ENCODE data around the gene SYT5. TPM values are rescaled to one million over a fixed set of nuclear protein-coding genes. Genes with fewer than 3 reads are reported as not detected.
"Not testable (repeated sequence)": the region's sequence is repeated elsewhere in the genome, so short reads cannot be mapped to it uniquely, and the experiment has no call there.

The SYT5 gene
- total RNA-seq, 1 donor from 2014 or later = not detected

DNA sequence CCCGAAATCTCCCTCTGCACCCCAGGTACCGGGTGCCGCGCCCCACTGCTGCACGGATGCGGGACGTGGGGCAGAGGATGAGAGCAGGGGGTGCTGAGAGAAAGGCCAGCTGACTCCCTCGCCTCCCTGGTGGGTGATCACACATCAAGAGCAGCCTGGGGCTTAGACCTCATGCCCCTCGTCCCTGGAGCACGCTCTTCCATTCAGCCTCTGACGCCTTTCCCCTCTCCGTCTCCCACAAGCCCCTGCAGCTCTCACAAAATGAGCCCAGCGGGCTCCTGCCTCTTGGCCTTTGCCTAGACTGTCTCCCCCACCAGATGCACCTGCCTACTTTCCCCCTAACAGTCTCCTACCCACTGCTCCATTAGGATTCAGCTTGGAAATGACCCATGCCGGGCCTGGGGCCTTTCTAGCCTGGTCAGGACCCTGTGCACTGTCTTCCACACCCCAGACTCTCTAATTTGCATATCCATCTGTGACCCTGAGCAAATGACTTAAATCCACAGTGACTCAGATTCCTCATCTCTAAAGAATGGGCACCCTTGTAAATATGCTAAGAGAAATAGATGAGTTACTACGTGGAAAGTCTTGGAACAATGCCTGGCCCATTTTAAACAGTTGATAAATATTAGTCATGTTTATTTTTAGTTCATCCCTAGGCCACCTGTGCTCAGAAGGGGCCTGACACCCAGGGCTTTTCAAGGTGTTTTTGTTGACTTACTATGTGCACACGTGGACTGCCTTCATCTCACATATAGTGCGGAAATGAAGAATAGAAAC, 29.8 kb upstream of the SYT5 start:
- peak; percentile 21 for ATAC-seq (ENCODE audit: poor library complexity)
- no peak for DNase-seq
- intact Hi-C loops (cut with DNase I) = no loop called here

DNA sequence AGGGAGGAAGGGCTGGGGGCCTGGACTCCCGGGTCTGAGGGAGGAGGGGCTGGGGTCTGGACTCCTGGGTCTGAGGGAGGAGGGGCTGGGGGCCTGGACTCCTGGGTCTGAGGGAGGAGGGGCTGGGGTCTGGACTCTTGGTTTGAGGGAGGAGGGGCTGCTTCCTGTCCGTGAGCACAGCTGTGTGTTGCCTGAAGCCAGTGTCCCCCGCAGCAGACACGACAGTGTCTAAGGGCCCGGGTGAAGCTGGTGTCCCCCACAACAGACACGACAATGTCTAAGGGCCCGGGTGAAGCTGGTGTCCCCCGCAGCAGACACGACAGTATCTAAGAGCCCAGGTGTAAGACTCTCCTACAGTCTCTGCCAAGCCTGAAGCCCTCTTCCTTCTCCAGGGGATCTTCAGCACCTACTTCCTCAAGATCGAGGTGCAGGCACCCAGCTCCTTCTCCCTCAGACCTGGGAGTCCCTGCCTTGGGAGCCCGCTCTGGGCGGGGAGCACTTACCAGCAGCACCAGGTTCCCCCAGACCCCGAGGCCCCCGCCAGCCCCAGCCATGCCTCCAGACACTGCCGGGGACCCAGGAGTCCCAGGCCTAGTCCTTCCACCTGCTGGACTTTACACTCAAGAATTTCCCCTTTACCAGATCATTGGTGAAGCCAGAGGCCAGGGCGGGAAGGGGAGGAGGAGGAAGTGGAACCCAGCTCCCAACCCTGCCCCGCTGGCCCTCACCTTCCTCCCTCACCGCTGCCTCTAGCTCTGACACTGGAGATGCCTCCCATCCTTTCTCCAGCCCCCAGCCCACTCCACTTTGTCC, 29.0 kb upstream of the SYT5 start, which contains the start of gene PTPRH:
Gene PTPRH, minus strand, starts transcription at position 622 of the 813 bp plus-strand sequence. Its CDS starts 68 bp downstream, at position 554.
- intact Hi-C loops (cut with DNase I) = no loop called here
- DNase-seq = no peak
- ATAC-seq (ENCODE audit: poor library complexity) = no peak

DNA sequence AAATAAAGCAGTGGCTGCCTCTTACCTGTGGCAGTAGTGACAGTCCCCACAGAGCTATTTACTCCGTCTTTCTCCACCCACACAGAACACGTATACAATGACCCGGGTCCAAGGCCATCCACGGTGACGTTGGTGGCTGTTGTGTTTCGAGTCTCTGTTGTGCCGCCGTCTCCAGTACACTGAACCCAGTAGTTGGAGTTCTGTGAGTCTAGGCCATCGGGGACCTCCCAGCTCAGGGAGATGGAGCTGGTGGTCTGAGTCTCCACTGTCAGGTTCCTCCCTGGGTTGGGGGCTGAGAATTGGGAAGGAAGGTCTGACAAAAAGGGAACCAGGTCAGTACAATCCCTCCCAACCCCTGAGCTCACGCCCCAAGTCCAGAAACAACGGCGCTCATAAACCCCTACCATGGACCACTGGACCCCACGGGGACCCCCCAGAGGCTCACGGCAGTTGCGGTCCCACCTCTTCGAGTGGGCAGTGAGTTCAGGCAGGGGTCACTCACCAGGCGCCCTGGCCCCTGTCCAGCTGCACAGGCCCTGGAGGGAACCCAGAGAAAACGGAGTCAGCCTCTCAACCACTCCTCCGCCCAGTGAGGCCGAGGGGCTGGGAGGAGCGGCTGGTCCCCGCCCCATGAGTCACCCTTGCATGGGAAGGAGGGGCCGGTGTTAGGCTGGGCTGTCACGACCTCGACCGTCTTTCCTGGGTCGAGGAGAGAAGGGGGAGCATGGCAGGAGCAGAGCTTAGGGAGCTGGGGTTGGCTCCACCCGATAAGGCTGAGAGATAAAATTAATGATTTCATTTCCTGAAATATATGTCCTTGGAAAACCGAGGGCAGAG, 26.8 kb upstream of the SYT5 start:
- DNase-seq (peak; percentile 83), ATAC-seq (ENCODE audit: poor library complexity) (peak; percentile 96)
- intact Hi-C loops (cut with DNase I) = no loop called here

DNA sequence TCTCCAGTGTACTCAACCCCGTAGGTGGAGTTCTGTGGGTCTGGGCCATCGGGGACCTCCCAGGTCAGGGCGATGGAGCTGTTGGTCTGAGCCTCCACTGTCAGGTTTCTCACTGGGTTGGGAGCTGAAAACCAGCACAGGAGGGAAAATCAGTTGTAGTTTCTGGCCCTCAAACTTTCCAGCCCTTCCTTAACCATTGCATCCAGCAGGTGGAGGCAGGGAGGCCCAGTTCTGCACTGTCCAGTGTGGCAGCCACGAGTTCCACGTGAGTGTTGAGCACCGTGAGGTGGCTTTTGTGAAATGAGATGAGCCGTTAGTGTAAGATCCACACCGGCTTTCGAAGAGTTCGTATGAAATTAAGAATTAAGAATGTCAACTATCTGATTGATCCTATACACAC, 22.1 kb upstream of the SYT5 start:
- intact Hi-C loops (cut with DNase I); ATAC-seq (ENCODE audit: poor library complexity); DNase-seq: not testable (repeated sequence)

DNA sequence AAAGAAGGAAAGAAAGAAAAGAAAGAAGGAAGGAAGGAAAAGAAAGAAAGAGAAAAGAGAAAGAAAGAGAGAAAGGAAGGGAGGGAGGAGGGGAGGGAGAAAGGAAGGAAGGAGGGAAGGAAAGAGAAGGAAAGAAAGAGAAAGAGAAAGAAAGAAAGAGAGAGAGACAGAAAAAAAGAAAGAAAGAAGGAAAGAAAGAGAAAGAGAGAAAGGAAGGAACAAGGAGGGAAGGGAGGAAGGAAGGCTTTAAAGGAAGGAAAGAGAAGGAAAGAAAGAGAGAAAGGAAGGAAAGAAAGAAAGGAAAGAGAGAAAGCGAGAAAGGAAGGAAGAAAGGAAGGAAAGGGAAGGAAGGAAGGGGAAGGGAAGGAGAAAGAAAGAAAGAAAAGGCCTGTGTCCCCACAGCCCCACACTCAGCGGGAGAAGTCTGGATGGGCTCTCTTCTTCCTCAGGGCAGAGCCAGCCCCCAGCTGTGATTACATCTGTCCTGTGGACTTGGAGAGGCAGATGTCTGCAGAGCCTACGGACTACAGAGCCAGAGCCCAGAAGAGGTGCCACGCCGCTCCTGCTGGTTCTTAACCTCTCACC, 19.6 kb upstream of the SYT5 start:
- intact Hi-C loops (cut with DNase I) = no loop called here
- DNase-seq = no peak
- no peak for ATAC-seq (ENCODE audit: poor library complexity)

DNA sequence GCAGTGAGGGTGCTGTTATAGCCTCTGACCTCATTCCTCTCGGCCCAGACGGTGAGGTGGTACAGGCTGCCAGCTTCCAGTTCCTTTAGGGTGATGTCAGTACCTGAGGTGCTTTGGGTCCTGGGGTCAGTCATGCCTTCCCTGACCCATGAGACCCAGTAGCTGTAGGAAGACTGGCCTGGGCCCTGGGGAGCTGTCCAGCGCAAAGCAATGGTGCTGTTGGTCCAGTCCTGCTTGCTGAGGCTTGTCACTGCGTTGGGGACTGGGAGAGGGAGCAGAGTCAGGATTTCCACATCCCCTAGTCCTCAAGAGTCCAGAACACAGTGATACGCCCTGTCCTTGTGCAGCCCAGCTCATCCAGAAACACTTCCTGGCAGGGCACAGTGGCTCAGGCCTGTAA, 18.6 kb upstream of the SYT5 start:
- intact Hi-C loops (cut with DNase I) = no loop called here
- ATAC-seq (ENCODE audit: poor library complexity) (no peak), DNase-seq (no peak)

DNA sequence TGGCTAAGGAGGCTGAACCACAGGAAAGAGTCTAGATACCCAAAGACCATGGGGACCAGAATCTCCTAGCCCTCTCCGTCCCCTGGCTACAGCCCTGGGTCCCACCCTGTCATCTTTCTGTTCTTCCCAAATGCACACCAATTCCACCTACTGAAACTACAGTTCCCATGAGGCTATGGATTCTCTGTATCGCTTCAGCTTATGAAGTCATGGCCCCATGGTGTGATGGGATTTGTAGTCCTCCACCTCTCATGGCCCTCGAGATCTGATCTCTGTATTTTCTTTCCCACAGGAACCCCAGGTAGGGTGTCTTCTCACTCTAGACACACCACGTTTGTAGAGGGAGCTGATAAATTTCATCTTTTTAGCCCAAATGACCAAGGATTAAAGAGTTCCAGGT, 17.4 kb upstream of the SYT5 start:
- ATAC-seq (ENCODE audit: poor library complexity) = no peak
- DNase-seq = no peak
- intact Hi-C loops (cut with DNase I) = no loop called here

DNA sequence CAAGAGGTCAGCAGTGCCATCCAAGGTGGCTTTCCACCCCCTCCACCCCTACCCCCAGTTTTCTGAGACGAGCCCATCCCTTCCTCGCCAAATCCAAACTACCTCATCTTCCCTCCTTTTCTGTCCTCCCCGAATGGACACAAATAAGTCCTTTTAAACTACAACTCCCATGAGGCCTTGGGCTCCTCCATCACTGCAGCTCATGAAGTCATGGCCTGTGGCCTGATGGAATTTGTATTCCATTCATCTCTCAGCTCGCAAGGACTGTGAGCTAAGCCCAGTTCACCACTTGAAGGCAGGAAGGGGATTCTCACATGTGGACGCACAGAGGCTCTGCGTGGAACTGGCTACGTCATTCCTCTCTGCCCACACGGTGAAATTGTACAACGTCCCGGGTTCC, 16.7 kb upstream of the SYT5 start:
- ATAC-seq (ENCODE audit: poor library complexity) = no peak
- DNase-seq = no peak
- intact Hi-C loops (cut with DNase I) = no loop called here

DNA sequence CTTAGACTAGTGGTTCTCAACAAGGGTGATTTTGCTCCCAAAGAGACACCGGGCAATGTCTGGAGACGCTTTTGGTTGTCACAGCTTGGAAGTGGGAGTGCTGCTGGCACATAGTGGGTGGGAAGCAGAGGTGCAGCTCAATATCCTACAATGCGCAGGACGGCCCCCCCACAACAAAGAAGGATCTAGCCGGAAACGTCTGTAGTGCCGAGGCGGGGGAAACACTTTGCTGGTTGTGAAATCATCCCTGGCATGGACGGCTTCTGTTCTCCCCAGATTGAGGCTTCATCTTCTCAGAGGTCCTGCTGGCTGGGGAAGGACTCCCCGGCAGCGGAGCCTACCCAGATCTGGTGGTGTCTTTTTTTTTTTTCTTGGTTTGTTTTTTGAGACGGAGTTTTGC, 13.4 kb upstream of the SYT5 start:
- intact Hi-C loops (cut with DNase I) = no loop called here
- no peak for DNase-seq
- no peak for ATAC-seq (ENCODE audit: poor library complexity)

DNA sequence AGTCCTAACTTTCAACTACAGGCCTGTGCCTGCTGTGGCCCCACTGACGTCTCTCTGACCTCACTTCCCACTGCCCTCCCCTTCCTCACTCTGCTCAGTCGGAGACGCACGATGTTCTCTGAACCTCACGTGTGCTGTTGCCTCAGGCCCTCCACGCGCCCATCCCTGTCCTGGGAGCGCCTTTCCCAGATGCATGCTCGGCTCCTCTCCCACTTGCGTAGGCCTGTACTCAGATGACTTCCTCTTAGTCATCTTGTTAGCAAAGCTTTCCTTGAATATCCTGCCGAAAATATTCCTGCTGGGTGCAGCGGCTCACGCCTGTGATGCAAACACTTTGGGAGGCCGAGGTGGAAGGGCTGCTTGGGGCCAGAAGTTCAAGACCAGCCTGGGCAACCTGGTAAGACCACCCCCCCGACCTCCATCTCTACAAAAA, 9.3 kb upstream of the SYT5 start:
- DNase-seq = no peak
- intact Hi-C loops (cut with DNase I) = no loop called here
- ATAC-seq (ENCODE audit: poor library complexity) = no peak

DNA sequence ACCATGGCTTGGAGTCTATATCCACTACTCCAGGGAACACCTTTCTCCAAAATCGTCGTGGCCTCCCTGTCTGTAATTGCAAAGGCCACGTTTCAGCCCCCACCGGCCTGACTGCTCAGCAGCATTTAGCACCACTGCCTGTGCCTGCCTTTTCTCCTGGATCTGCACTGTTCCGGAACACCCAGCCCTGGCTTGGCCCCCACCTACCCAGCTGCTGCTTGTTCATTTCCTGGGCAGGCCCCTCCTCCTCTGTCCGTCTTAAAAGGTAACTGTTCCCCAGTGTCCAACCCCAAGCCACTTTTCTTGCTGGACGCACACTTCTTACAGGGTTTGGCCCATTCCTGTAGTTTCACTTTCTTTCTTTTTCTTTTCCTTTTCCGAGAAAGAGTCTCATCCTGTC, 8.5 kb upstream of the SYT5 start:
- no peak for DNase-seq
- intact Hi-C loops (cut with DNase I) = no loop called here
- ATAC-seq (ENCODE audit: poor library complexity) = no peak

DNA sequence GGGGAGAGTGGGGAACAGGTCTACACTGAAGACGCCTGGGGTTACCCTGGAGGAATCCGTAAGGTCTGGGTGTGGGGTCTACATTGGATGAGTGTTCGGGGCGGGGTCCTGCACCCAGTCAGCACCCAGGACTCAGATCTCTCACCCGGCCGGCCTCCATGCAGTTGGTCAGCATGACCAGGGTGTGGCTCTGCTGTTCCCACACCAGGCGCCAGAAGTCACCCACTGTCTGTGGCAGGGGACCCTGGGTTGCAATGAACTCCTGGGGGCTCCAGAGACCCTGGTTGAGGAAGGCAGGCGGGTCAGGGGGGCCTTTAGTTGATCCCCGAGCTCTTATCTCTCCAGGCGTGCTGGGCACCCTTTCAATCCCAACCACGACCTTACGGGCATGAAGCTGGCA, 6.0 kb upstream of the SYT5 start:
- intact Hi-C loops (cut with DNase I) = no loop called here
- ATAC-seq (ENCODE audit: poor library complexity) = no peak
- no peak for DNase-seq

DNA sequence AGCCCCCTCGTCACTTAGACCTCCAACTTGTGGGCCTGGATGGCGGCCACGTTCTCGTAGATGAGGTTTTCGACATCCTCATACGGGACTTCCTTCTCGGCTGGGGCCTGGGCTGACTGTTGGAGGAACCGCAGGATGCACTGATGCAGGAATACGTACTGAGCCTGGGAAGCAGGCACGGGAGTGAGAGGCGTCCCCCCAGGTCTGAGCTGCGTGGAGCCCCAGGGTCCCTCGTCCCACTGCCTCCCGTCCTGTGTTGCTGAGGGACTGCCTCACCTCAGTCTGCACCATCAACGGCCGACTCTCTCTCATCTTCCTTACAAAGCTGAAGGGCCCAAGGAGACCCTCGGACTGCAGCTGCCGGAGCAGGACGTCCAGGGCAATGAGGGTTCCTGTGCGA, 1.7 kb upstream of the SYT5 start:
- intact Hi-C loops (cut with DNase I) = no loop called here
- ATAC-seq (ENCODE audit: poor library complexity) = no peak
- no peak for DNase-seq

DNA sequence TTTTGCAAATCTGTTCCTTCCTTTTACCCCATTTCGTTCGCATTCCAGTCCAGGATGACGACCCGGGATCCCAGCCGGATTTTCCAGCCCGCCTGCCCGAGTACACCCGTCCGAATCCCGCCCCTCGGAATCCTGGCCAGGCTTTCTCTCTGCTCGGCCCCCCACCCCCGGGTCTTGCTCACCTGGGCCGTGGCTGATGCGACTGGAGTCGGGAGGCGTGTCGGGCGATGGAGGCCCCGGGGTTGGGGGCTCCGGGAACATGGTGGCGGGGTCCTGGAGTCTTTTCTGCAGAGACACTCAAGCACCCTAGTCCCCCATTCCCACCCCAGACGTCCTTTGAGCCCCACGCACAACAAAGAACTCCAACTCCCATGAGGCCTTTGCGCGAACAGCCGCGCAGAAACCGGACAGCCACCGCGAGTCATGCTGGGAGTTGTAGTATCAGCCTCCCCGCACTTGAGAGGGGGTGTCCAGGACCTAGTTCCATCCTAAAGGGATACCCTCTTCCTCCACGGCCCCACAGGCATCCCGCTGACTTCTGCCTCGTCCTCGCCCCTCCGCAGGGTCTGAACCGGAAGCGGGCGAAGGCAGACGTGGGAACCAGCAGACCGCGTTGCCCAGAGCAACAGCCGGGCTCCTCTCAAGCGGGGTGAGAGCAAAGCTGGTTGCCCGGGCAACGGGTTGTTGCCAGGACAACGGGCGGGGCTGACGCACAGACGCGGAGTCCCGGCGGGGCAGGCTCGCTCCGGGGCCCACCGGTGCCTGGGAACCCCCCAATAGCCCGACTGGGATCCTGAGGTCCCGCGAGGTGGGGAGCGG, 1.1 kb downstream of the SYT5 start:
- peak; percentile 76 for DNase-seq
- intact Hi-C loops (cut with DNase I) = no loop called here

DNA sequence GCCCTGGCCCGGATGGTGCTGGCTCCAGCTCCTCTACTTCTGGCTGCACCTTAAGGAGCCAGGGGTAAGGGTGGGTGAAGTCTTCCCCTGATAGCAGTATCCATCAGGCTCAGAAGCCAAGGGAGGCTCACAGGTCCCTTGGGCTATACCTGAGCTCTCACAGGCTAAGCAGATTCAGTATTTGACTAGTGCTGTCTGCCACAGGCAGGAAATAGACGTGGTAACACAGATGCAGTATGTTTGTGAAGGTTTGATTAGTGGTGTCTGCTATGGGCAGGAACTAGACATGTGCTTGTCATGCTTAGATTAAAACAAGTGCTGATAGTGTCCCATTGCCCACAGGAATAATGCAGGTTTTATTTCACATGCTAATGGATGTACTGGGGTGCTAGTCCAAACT, 4.0 kb downstream of the SYT5 start:
- ATAC-seq (ENCODE audit: poor library complexity) (no peak), DNase-seq (no peak)
- intact Hi-C loops (cut with DNase I) = no loop called here

More for the DNA sequence above, 1.1 kb downstream of the SYT5 start:
- peak; percentile 79 for ATAC-seq (ENCODE audit: poor library complexity)

DNA sequence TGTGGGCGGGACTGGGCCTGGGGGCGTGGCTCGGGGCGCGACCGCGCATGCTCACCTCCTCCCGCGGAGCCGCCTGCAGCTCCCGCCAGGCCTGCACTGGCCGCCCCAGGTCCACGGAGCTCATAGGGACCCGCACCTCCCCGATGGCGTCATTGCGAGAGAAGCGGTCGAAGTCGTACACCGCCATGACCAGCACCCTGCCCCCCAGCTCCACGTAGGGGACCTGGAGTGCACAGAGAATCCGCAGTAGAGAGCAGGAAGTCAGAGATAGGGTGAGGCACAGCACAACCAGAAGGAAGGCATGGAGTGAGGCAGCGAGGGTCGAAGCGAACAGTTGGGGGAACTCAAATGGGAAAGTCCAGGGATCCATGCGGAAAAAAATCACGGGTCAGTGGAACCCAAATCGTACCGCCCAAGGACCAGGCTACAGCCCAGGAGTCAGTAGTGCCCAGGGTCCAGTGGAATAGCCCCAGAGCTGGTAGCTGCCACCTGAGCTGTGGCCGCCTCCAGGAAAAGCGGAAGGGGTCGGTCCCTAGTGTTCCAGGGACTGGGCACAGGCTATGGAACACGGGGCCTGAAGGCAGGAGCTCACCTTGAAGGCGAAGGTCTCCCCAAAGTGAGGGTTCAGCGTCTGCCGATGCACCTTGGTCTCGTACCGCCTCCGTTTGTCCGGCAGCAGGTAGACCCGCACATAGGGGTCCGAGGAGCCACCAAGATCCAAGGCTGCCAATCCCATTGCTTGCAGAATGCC, 4.8 kb downstream of the SYT5 start:
- DNase-seq (no peak), ATAC-seq (ENCODE audit: poor library complexity) (no peak)
- intact Hi-C loops (cut with DNase I) = no loop called here

DNA sequence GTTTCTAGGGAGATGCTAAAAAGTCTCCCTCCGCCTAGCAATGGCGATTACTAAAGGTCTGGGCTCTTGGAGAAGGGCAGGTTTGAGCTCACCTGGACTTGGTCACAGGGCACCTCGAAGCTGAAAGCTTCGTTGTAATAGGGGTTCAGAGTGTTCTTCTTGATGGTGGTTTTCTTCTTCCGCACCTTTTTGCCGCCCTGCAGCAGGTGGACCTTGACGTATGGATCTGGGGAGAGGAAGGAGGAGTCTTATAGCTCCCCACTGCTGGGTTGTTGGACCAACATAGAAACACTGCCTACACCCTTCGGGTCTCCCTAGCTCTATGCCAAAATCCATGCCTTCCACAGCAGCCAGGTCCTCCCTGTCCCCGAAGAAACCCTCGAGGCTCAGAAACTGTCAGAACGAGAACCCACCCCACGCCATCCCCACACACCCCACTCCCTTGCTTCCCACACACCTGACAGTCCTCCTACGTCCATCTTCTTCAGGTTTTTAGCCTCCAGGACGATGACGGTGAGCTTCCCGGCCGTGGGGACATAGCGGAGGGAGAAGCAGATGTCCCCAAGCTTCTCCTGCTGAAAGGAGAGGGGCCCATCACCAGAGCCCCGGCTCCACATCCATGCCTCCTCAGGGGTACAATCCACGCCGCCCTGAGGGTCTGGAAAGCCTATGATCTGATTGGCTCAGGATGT, 5.5 kb downstream of the SYT5 start:
- intact Hi-C loops (cut with DNase I) = no loop called here
- ATAC-seq (ENCODE audit: poor library complexity) (no peak), DNase-seq (no peak)
